Measurements from ENCODE around the gene MANSC4.

DNA sequence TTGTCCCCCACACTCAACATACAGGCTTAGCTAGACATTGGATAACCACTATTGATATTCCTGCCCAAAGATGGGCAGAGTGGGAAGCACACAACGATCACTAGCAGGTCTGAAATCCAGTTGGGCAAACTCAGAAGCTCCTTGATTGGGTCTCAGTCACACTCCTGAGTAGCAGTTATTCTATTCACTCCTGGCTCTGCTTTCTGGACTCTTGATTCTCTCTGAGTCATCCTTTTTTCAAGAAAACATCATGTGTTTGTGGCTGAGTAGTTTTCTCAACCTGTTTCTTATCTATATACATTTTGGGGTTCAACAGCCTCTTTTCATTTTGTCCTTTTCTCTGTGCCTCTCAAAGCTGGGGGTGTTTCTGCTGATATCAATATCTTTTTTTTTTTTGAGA lies 46.0 kb upstream of the MANSC4 start:
- TF ChIP-seq CTCF (IDR thresholded peaks at IDR 0.05) (no peak), EZH2 (IDR thresholded peaks at IDR 0.05; ENCODE audit: borderline replicate concordance, insufficient read depth, low read depth, low read length, poor library complexity, severe bottlenecking) (no peak)
